NB4 (cell line): ENCODE measurements around the gene IRAK3.

Experiments
- DNase-seq: peaks from one replicate; pipeline ENCODE4 v3.0.0; 2010; ENCODE audit warnings: low read depth
- H3K4me3 ChIP-seq: one replicate; pipeline ENCODE4 v1.5.1; 2011; ENCODE audit warnings: mild to moderate bottlenecking, low read depth, low read length, moderate library complexity
- CTCF ChIP-seq: IDR thresholded peaks from one replicate; pipeline ENCODE4 v1.5.1; 2012; ENCODE audit warnings: low read depth, low read length
- MAX ChIP-seq: IDR thresholded peaks from 2 replicates; pipeline ENCODE4 v1.6.1; 2011; ENCODE audit warnings: low read depth, low read length
- MYC ChIP-seq: IDR thresholded peaks from 2 replicates; pipeline ENCODE4 v1.6.1; 2011; ENCODE audit warnings: low read depth, low read length
- POLR2A ChIP-seq: IDR thresholded peaks from 2 replicates; pipeline ENCODE4 v1.6.1; 2011; ENCODE audit warnings: mild to moderate bottlenecking; ENCODE audit not compliant: insufficient read length; ENCODE audit errors: extremely low read depth

The IRAK3 gene

DNA sequence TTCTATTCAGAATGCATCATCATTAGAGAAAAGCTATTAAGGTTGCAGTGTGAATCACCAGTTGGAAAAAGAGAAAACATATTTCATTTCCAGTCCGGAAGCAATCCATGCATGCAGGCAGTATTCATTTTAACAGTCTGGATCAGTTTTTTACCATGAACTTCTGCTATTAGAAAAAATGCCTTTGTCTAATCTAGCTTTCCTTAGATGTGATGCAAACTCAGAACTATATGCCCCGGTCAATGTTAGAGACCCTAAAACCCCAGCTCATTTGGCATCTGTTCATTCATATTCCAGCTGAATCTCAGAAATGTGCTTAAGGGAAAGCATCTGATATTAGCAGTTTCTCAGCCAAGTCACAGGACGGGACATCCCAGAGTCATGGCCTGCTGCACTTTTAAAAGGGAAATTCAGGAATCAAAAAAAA is 8.5 kb downstream of the IRAK3 start:
- no peak overlapping the region for H3K4me3 ChIP-seq
- no peak for DNase-seq
- TF ChIP-seq MYC (no peak), MAX (no peak), CTCF (no peak), POLR2A (no peak)

GRCh38 chr12:66199141-66199540 is 10.1 kb downstream of the IRAK3 start:
- no peak for DNase-seq
- TF ChIP-seq MYC (no peak), CTCF (no peak), MAX (no peak), POLR2A (no peak)
- H3K4me3 ChIP-seq = no peak overlapping the region

GRCh38 chr12:66199831-66200509 is 11.0 kb downstream of the IRAK3 start:
- no peak for TF ChIP-seq CTCF
- no peak for TF ChIP-seq MAX
- no peak for TF ChIP-seq POLR2A
- TF ChIP-seq MYC = no peak

DNA sequence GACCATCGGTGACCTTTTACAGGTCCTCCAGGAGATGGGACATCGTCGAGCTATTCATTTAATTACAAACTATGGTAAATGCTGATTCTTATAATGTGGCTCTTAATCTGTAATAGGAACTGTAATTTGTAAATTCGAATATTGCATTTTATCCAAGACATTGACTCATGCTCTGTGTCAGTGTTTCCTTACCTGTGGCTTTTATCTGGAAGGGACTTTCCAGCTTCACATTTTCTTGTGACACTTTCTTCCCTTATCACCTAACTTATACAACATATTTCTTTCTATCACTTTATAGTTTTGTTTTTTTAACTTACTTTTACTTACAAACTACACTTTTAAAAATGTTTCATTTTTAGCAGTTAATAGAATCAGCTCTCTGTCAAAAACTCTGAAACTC is 14.8 kb downstream of the IRAK3 start:
- no peak for TF ChIP-seq MYC
- no peak for TF ChIP-seq POLR2A
- TF ChIP-seq MAX = no peak
- no peak for TF ChIP-seq CTCF
- DNase-seq = no peak
- no peak overlapping the region for H3K4me3 ChIP-seq

More at GRCh38 chr12:66199831-66200509, 11.0 kb downstream of the IRAK3 start:
- H3K4me3 ChIP-seq = no peak overlapping the region
- DNase-seq = no peak

DNA sequence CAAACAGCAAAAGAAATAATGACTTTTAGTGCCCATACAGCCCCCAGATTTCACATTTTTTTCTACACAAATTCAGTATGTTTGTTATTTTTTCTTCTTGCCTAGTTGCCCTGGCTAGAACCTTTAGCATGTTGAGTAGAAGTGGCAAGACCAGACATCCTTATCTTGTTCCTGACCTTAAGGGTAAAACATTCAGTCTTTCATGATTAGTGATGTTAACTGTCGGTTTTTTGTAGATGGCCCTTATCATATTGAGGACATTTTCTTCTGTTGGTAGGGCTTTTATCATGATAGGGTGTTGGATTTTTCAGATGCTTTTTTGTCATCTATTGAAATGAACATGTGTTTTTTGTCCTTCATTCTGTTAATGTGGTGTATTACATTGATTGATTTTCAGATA is 17.1 kb downstream of the IRAK3 start:
- TF ChIP-seq CTCF (no peak), POLR2A (no peak), MAX (no peak), MYC (no peak)
- DNase-seq = no peak
- H3K4me3 ChIP-seq = no peak overlapping the region
